Muscle layer of colon (tissue), 2 donors: ENCODE measurements around the gene PTCHD4.
"Not testable (repeated sequence)": the region's sequence is repeated elsewhere in the genome, so short reads cannot be mapped to it uniquely, and the experiment has no call there.

Experiments used
- H3K27ac ChIP-seq: one replicate; pipeline ENCODE4 v1.7.0; 2013; ENCODE audit warnings: low read depth, mild to moderate bottlenecking, low read length, moderate library complexity
- H3K27me3 ChIP-seq, 2 donors: one replicate each; pipeline ENCODE4 v1.7.0; 2013; ENCODE audit warnings: low read length in 2 of 2, mild to moderate bottlenecking in 2 of 2; ENCODE audit not compliant: insufficient read depth in 2 of 2, control insufficient read depth in 1 of 2
- H3K36me3 ChIP-seq: one replicate; pipeline ENCODE4 v1.7.0; 2013; ENCODE audit warnings: mild to moderate bottlenecking, low read length; ENCODE audit not compliant: insufficient read depth
- H3K4me1 ChIP-seq: one replicate; pipeline ENCODE4 v1.7.0; 2013; ENCODE audit warnings: mild to moderate bottlenecking, low read length; ENCODE audit not compliant: insufficient read depth
- H3K4me3 ChIP-seq, 2 donors: one replicate each; pipeline ENCODE4 v1.7.0; 2013; ENCODE audit warnings: low read length in 2 of 2, low read depth in 1 of 2, mild to moderate bottlenecking in 1 of 2, moderate library complexity in 1 of 2
- H3K9ac ChIP-seq: one replicate; pipeline ENCODE4 v1.7.0; 2013; ENCODE audit warnings: low read length
- H3K9me3 ChIP-seq: one replicate; pipeline ENCODE4 v1.7.0; 2013; ENCODE audit warnings: mild to moderate bottlenecking, low read length
- donor health status: abdominal sarcoma.
- donor health status: Adenocarcinoma of cecum.

Gene PTCHD4

DNA sequence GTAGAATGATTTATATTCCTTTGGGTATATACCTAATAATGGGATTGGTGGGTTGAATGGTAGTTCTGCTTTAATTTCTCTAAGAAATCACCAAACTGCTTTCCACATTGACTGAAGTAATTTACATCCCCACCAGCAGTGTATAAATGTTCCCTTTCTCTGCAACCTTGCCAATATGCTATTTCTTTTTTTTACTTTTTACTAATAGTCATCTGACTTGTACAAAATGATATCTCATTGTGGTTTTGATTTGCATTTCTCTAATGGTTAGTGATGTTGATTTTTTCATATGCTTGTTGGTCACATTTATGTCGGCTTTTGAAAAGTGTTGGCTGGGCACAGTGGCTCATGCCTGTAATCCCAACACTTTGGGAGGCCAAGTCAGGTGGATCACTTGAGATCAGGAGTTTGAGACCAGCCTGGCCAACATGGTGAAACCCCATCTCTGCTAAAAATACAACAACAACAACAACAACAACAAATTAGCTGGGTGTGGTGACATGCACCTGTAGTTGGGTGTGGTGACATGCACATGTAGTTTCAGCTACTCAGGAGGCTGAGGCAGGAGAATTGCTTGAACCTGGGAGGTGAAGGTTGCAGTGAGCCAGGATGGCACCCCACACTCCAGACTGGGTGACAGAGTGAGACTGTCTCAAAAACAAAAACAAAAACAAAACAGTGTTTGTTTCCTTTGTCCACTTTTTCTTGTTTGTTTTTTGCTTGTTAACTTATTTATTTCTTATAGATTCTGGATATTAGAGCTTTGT lies 11.2 kb upstream of the PTCHD4 start:
- H3K4me3 ChIP-seq, H3K27ac ChIP-seq, H3K9me3 ChIP-seq, H3K27me3 ChIP-seq, H3K36me3 ChIP-seq, H3K9ac ChIP-seq, H3K4me1 ChIP-seq: not testable (repeated sequence)

GRCh38 chr6:48116699-48117645 lies 6.0 kb upstream of the PTCHD4 start:
- Histone ChIP-seq H3K9ac (no peak overlapping the region), H3K36me3 (no peaks in the 10 kb centered on the region), H3K4me1 (no peaks in the 10 kb centered on the region), H3K4me3 (no peak overlapping the region), H3K9me3 (no peaks in the 10 kb centered on the region), H3K27me3 (no peaks in the 10 kb centered on the region), H3K27ac (no peak overlapping the region)

- Histone ChIP-seq H3K9ac (no peak overlapping the region), H3K27me3 (no peaks in the 10 kb centered on the region), H3K27ac (no peak overlapping the region), H3K9me3 (no peaks in the 10 kb centered on the region), H3K36me3 (no peaks in the 10 kb centered on the region), H3K4me1 (no peaks in the 10 kb centered on the region), H3K4me3 (no peak overlapping the region)
These were observed 2.1 kb upstream of the PTCHD4 start for GRCh38 chr6:48113130-48113529.

DNA sequence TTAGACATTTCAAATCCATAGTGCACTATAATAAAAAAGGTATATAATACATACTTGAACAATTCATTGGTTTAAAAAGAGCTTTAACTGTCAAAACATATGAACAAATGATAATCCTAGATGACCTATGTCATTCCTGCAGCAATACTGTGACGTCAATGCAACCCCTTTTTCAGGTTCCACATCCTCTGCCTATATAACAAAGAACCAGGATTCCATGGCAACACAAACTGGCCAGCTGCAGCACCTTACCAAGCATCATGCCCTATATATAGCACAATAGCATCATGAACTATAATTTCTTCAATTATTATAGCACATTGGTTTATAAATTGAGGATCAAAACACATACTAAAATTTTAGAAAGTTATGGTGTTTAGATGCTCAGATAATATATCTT lies 578 bp upstream of the PTCHD4 start:
- no peaks in the 10 kb centered on the region for H3K27me3 ChIP-seq
- H3K4me3 ChIP-seq = no peak overlapping the region

GRCh38 chr6:48110436-48111142 lies 408 bp downstream of the PTCHD4 start:
- Histone ChIP-seq H3K27ac (no peak overlapping the region), H3K9ac (no peak overlapping the region), H3K4me3 (peak overlapping the region in 1 of 2 donors; percentile 34), H3K27me3 (no peaks in the 10 kb centered on the region), H3K4me1 (no peaks in the 10 kb centered on the region), H3K36me3 (no peaks in the 10 kb centered on the region), H3K9me3 (no peaks in the 10 kb centered on the region)

More for the DNA sequence above, 578 bp upstream of the PTCHD4 start:
- no peak overlapping the region for H3K9ac ChIP-seq
- no peaks in the 10 kb centered on the region for H3K4me1 ChIP-seq
- H3K27ac ChIP-seq = no peak overlapping the region
- no peaks in the 10 kb centered on the region for H3K36me3 ChIP-seq
- H3K9me3 ChIP-seq = no peaks in the 10 kb centered on the region

- H3K4me3 ChIP-seq = no peak overlapping the region
- no peak overlapping the region for H3K27ac ChIP-seq
- H3K9me3 ChIP-seq = no peaks in the 10 kb centered on the region
- H3K9ac ChIP-seq = no peak overlapping the region
- H3K36me3 ChIP-seq = no peaks in the 10 kb centered on the region
- H3K4me1 ChIP-seq = no peaks in the 10 kb centered on the region
- no peaks in the 10 kb centered on the region for H3K27me3 ChIP-seq
These were observed 1.1 kb downstream of the PTCHD4 start for GRCh38 chr6:48109944-48110343.

- not testable (repeated sequence) for H3K27ac ChIP-seq, H3K4me3 ChIP-seq, H3K9me3 ChIP-seq, H3K4me1 ChIP-seq, H3K9ac ChIP-seq, H3K27me3 ChIP-seq, H3K36me3 ChIP-seq
These were observed 8.4 kb downstream of the PTCHD4 start for GRCh38 chr6:48102476-48103195.

- no peak overlapping the region for H3K4me3 ChIP-seq
- no peak overlapping the region for H3K27ac ChIP-seq
- H3K36me3 ChIP-seq = no peaks in the 10 kb centered on the region
- no peaks in the 10 kb centered on the region for H3K9me3 ChIP-seq
- no peaks in the 10 kb centered on the region for H3K27me3 ChIP-seq
- H3K9ac ChIP-seq = no peak overlapping the region
- H3K4me1 ChIP-seq = no peaks in the 10 kb centered on the region
These were observed 9.7 kb downstream of the PTCHD4 start for GRCh38 chr6:48101290-48101689.

- Histone ChIP-seq H3K9me3 (no peaks in the 10 kb centered on the region), H3K27ac (no peak overlapping the region), H3K36me3 (no peaks in the 10 kb centered on the region), H3K27me3 (no peaks in the 10 kb centered on the region), H3K4me3 (no peak overlapping the region), H3K4me1 (no peaks in the 10 kb centered on the region), H3K9ac (no peak overlapping the region)
These were observed 10.5 kb downstream of the PTCHD4 start for GRCh38 chr6:48100588-48100895.

DNA sequence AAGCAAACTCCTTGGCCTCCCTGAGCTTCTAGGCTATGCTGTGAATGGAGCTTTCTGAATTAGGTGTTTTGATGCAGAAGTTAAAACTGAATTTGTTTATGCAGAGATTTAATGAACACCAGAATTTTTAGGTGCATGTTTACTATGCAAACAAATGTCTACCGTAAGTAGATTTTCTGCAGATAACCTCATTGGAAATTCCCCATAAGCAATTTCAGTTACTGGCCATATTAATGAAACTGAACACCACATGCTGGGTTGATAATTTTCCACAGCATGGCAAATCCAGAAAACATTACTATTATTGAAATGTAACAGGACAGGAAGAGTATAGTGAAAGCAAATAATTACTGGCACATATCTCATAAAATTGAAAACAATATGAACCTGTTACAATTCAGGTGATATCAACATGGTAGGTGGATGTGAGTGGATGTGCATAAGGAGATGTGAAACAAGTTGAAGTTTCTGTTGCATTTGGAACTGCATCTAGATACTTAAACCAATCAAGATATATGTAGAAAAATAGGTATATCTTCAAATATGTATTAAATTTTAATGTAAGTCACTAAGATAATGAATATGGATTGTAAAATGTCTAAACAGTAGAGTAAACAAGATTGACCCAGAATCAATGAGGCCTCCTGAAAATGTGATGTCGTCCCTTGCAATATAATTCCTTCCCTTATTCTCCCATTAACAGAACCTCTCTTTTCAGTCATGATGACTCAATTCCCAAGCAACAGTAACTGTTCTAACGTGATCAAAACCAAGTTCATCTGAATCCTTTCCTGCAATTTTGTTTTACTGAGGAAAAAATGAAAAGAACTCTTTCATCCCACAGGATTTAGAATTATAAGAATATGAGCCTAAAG lies 11.0 kb downstream of the PTCHD4 start:
- H3K27ac ChIP-seq = no peak overlapping the region

More for the DNA sequence above, 11.0 kb downstream of the PTCHD4 start:
- no peak overlapping the region for H3K9ac ChIP-seq
- H3K9me3 ChIP-seq = no peaks in the 10 kb centered on the region
- H3K27me3 ChIP-seq = no peaks in the 10 kb centered on the region
- no peaks in the 10 kb centered on the region for H3K4me1 ChIP-seq
- no peaks in the 10 kb centered on the region for H3K36me3 ChIP-seq
- H3K4me3 ChIP-seq = no peak overlapping the region
